WTC11 (cell line): ENCODE data around the gene MARVELD1. TPM values are rescaled to one million over a fixed set of nuclear protein-coding genes. Genes with fewer than 3 reads are reported as not detected.

Experiments used
- ATAC-seq: fragments of 200-7000 bp; cut with Tn5 transposase; 2 replicates; pipeline ENCODE4 v1.10.0; 2021; ENCODE audit warnings: mild to moderate bottlenecking, moderate library complexity
- CTCF ChIA-PET: fragments of 300-600 bp; sonication (Branson Sonifier 250); formaldehyde crosslinking; loops from one replicate; lab custom pipeline; 2021; ENCODE audit warnings: antibody characterized with exemption; lab: Charles Lee
- POLR2A ChIA-PET: fragments of 350-600 bp; sonication (Branson Sonifier 250); formaldehyde crosslinking; loops from one replicate; lab custom pipeline; 2021; ENCODE audit warnings: antibody characterized with exemption; lab: Charles Lee
- DNase-seq: peaks from one replicate; pipeline ENCODE4 v3.0.0; 2021; ENCODE audit warnings: low spot score
- H3K27ac Mint-ChIP-seq: 2 replicates; pipeline ENCODE4 v1.8.0; 2021; ENCODE audit warnings: mixed read lengths
- H3K27me3 Mint-ChIP-seq: 2 replicates; pipeline ENCODE4 v1.8.0; 2021; ENCODE audit warnings: low read depth, mild to moderate bottlenecking, moderate library complexity, mixed read lengths
- H3K36me3 Mint-ChIP-seq: 2 replicates; pipeline ENCODE4 v1.8.0; 2021; ENCODE audit warnings: mixed read lengths
- H3K4me1 Mint-ChIP-seq: 2 replicates; pipeline ENCODE4 v1.8.0; 2022; ENCODE audit warnings: mixed read lengths
- H3K4me3 Mint-ChIP-seq: 2 replicates; pipeline ENCODE4 v1.8.0; 2021; ENCODE audit warnings: mild to moderate bottlenecking, moderate library complexity, mixed read lengths
- H3K9me3 Mint-ChIP-seq: 2 replicates; pipeline ENCODE4 v1.8.0; 2021; ENCODE audit warnings: mixed read lengths
- AFF4 ChIP-seq: sonication (generic); formaldehyde crosslinking; IDR thresholded peaks from 2 replicates; pipeline ENCODE4 v1.8.1; 2023; ENCODE audit warnings: mild to moderate bottlenecking, missing genetic modification reagents, borderline replicate concordance
- CREB1 ChIP-seq: sonication (generic); formaldehyde crosslinking; IDR thresholded peaks from 2 replicates; pipeline ENCODE4 v1.8.0; 2023; ENCODE audit warnings: mild to moderate bottlenecking, missing genetic modification reagents
- CREM ChIP-seq: sonication (generic); formaldehyde crosslinking; IDR thresholded peaks from 2 replicates; pipeline ENCODE4 v1.8.1; 2022; ENCODE audit warnings: mild to moderate bottlenecking, missing genetic modification reagents, moderate library complexity
- ETV6 ChIP-seq: sonication (generic); formaldehyde crosslinking; IDR thresholded peaks from 2 replicates; pipeline ENCODE4 v1.8.1; 2022; ENCODE audit warnings: mild to moderate bottlenecking, missing genetic modification reagents
- FOXJ3 ChIP-seq: sonication (generic); formaldehyde crosslinking; IDR thresholded peaks from 2 replicates; pipeline ENCODE4 v1.9.0; 2021; ENCODE audit warnings: missing genetic modification reagents, mild to moderate bottlenecking, borderline replicate concordance
- GABPB1 ChIP-seq: sonication (generic); formaldehyde crosslinking; IDR thresholded peaks from 2 replicates; pipeline ENCODE4 v1.8.1; 2023; ENCODE audit warnings: mild to moderate bottlenecking, missing genetic modification reagents
- GRHL2 ChIP-seq: fragments of 250-450 bp; sonication (Bioruptor Pico); IDR thresholded peaks from 2 replicates; pipeline ENCODE4 v1.8.0; 2022; ENCODE audit warnings: mild to moderate bottlenecking, moderate library complexity; ENCODE audit not compliant: insufficient replicate concordance, severe bottlenecking
- GTF2I ChIP-seq: fragments of 250-450 bp; sonication (Bioruptor Pico); conservative IDR thresholded peaks from 2 replicates; pipeline ENCODE4 v1.4.0; 2021; ENCODE audit warnings: mild to moderate bottlenecking
- JAZF1 ChIP-seq: fragments of 250-450 bp; sonication (Bioruptor Pico); IDR thresholded peaks from 2 replicates; pipeline ENCODE4 v1.9.0; 2021; ENCODE audit warnings: moderate library complexity, mild to moderate bottlenecking, inconsistent platforms
- KAT7 ChIP-seq: sonication (generic); formaldehyde crosslinking; IDR thresholded peaks from 2 replicates; pipeline ENCODE4 v1.8.1; 2023; ENCODE audit warnings: missing genetic modification reagents, mild to moderate bottlenecking, borderline replicate concordance
- MYBL2 ChIP-seq: sonication (generic); formaldehyde crosslinking; IDR thresholded peaks from 2 replicates; pipeline ENCODE4 v1.8.1; 2023; ENCODE audit warnings: mild to moderate bottlenecking, moderate library complexity, missing genetic modification reagents
- NR3C1 ChIP-seq: sonication (generic); formaldehyde crosslinking; conservative IDR thresholded peaks from 2 replicates; pipeline ENCODE4 v1.8.1; 2023; ENCODE audit warnings: low read depth, mild to moderate bottlenecking, missing genetic modification reagents
- OVOL2 ChIP-seq: fragments of 250-450 bp; sonication (Bioruptor Pico); IDR thresholded peaks from 2 replicates; pipeline ENCODE4 v1.9.0; 2021; ENCODE audit warnings: mild to moderate bottlenecking, borderline replicate concordance
- RORB ChIP-seq: fragments of 250-450 bp; sonication (Bioruptor Pico); IDR thresholded peaks from 2 replicates; pipeline ENCODE4 v1.9.0; 2021; ENCODE audit warnings: mild to moderate bottlenecking
- SMAD3 ChIP-seq: sonication (generic); formaldehyde crosslinking; IDR thresholded peaks from 2 replicates; pipeline ENCODE4 v1.8.0; 2022; ENCODE audit warnings: missing genetic modification reagents, mild to moderate bottlenecking, borderline replicate concordance
- SP1 ChIP-seq: sonication (generic); formaldehyde crosslinking; conservative IDR thresholded peaks from 2 replicates; pipeline ENCODE4 v1.8.1; 2022; ENCODE audit warnings: missing genetic modification reagents
- TEAD1 ChIP-seq: sonication (generic); formaldehyde crosslinking; IDR thresholded peaks from 2 replicates; pipeline ENCODE4 v1.8.0; 2022; ENCODE audit warnings: mild to moderate bottlenecking, missing genetic modification reagents
- TEAD4 ChIP-seq: sonication (generic); formaldehyde crosslinking; IDR thresholded peaks from 2 replicates; pipeline ENCODE4 v1.8.0; 2022; ENCODE audit warnings: mild to moderate bottlenecking, missing genetic modification reagents
- TP53 ChIP-seq: sonication (generic); formaldehyde crosslinking; IDR thresholded peaks from 2 replicates; pipeline ENCODE4 v1.8.1; 2023; ENCODE audit warnings: mild to moderate bottlenecking, missing genetic modification reagents
- ZNF219 ChIP-seq: sonication (generic); formaldehyde crosslinking; IDR thresholded peaks from 2 replicates; pipeline ENCODE4 v1.8.0; 2023; ENCODE audit warnings: missing genetic modification reagents, mild to moderate bottlenecking, borderline replicate concordance
- ZNF232 ChIP-seq: sonication (generic); formaldehyde crosslinking; IDR thresholded peaks from 2 replicates; pipeline ENCODE4 v1.8.0; 2022; ENCODE audit warnings: mild to moderate bottlenecking, missing genetic modification reagents
- ZNF671 ChIP-seq: fragments of 250-450 bp; sonication (Bioruptor Pico); IDR thresholded peaks from 2 replicates; pipeline ENCODE4 v1.8.0; 2021; ENCODE audit warnings: mild to moderate bottlenecking
- total RNA-seq: library from RNA; stranded (reverse); gene quantifications from 3 replicates; pipeline ENCODE4 v1.2.3, GENCODE V29; 2021
- TF ChIP-seq, protein P1 (sequence below): fragments of 250-450 bp; sonication (Bioruptor Pico); IDR thresholded peaks from 2 replicates; pipeline ENCODE4 v1.9.0; 2021; ENCODE audit warnings: mild to moderate bottlenecking, borderline replicate concordance
- TF ChIP-seq, protein P2 (sequence below): sonication (generic); formaldehyde crosslinking; IDR thresholded peaks from 2 replicates; pipeline ENCODE4 v1.8.1; 2023; ENCODE audit warnings: mild to moderate bottlenecking, missing genetic modification reagents
- TF ChIP-seq, protein P3 (sequence below): sonication (generic); formaldehyde crosslinking; IDR thresholded peaks from 2 replicates; pipeline ENCODE4 v1.8.0; 2022; ENCODE audit warnings: mild to moderate bottlenecking, missing genetic modification reagents
- TF ChIP-seq, protein P4 (sequence below): sonication (generic); formaldehyde crosslinking; IDR thresholded peaks from 2 replicates; pipeline ENCODE4 v1.8.0; 2022; ENCODE audit warnings: mild to moderate bottlenecking, missing genetic modification reagents

The MARVELD1 gene
- total RNA-seq, 1 experiment from 2014 or later: 37.7 TPM

GRCh38 chr10:97747573-97747972, 34.0 kb downstream of the MARVELD1 start (continued):
- TF ChIP-seq AFF4: no peak

GRCh38 chr10:97748116-97748515, 34.6 kb downstream of the MARVELD1 start:
- Mint-ChIP-seq H3K27ac (no peak overlapping the region), H3K4me1 (no peaks in the 10 kb centered on the region), H3K36me3 (peaks cover 49% of the 10 kb centered on the region), H3K27me3 (no peaks in the 10 kb centered on the region), H3K9me3 (no peaks in the 10 kb centered on the region), H3K4me3 (no peak overlapping the region)
- DNase-seq: no peak
- ChIA-PET CTCF (interaction anchor here (0.5 to 1.6 kb wide), 3 partner anchors 14 to 39 kb away, joined by 3 to 6 read pairs (median 5); no protein-coding TSS in a partner anchor), POLR2A (no interaction called here)
- no peak for TF ChIP-seq ETV6
- TF ChIP-seq MYBL2 (CRISPR knock-in tag): no peak
- TF ChIP-seq, protein P1, sequence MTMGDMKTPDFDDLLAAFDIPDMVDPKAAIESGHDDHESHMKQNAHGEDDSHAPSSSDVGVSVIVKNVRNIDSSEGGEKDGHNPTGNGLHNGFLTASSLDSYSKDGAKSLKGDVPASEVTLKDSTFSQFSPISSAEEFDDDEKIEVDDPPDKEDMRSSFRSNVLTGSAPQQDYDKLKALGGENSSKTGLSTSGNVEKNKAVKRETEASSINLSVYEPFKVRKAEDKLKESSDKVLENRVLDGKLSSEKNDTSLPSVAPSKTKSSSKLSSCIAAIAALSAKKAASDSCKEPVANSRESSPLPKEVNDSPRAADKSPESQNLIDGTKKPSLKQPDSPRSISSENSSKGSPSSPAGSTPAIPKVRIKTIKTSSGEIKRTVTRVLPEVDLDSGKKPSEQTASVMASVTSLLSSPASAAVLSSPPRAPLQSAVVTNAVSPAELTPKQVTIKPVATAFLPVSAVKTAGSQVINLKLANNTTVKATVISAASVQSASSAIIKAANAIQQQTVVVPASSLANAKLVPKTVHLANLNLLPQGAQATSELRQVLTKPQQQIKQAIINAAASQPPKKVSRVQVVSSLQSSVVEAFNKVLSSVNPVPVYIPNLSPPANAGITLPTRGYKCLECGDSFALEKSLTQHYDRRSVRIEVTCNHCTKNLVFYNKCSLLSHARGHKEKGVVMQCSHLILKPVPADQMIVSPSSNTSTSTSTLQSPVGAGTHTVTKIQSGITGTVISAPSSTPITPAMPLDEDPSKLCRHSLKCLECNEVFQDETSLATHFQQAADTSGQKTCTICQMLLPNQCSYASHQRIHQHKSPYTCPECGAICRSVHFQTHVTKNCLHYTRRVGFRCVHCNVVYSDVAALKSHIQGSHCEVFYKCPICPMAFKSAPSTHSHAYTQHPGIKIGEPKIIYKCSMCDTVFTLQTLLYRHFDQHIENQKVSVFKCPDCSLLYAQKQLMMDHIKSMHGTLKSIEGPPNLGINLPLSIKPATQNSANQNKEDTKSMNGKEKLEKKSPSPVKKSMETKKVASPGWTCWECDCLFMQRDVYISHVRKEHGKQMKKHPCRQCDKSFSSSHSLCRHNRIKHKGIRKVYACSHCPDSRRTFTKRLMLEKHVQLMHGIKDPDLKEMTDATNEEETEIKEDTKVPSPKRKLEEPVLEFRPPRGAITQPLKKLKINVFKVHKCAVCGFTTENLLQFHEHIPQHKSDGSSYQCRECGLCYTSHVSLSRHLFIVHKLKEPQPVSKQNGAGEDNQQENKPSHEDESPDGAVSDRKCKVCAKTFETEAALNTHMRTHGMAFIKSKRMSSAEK (CRISPR knock-in tag): no peak
- no peak for TF ChIP-seq CREM (CRISPR knock-in tag)
- TF ChIP-seq JAZF1 (CRISPR knock-in tag): no peak
- no peak for TF ChIP-seq TEAD4
- TF ChIP-seq, protein P2, sequence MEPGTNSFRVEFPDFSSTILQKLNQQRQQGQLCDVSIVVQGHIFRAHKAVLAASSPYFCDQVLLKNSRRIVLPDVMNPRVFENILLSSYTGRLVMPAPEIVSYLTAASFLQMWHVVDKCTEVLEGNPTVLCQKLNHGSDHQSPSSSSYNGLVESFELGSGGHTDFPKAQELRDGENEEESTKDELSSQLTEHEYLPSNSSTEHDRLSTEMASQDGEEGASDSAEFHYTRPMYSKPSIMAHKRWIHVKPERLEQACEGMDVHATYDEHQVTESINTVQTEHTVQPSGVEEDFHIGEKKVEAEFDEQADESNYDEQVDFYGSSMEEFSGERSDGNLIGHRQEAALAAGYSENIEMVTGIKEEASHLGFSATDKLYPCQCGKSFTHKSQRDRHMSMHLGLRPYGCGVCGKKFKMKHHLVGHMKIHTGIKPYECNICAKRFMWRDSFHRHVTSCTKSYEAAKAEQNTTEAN (CRISPR knock-in tag): no peak
- no peak for TF ChIP-seq GRHL2
- no peak for TF ChIP-seq SMAD3 (CRISPR knock-in tag)
- no peak for TF ChIP-seq ZNF232 (CRISPR knock-in tag)
- no peak for TF ChIP-seq ZNF671 (CRISPR knock-in tag)
- no peak for TF ChIP-seq FOXJ3 (CRISPR knock-in tag)
- no peak for ATAC-seq

- Mint-ChIP-seq H3K36me3 (peaks cover 50% of the 10 kb centered on the region), H3K27me3 (no peaks in the 10 kb centered on the region), H3K4me3 (no peak overlapping the region), H3K4me1 (no peaks in the 10 kb centered on the region), H3K27ac (no peak overlapping the region), H3K9me3 (no peaks in the 10 kb centered on the region)
- POLR2A ChIA-PET: interaction anchor here (0.6 to 0.7 kb wide), 2 partner anchors 75 to 163 kb away, joined by 3 to 4 read pairs; no protein-coding TSS in a partner anchor
- ATAC-seq: no peak
- CTCF ChIA-PET: no interaction called here
- DNase-seq: no peak
- TF ChIP-seq KAT7 (CRISPR knock-in tag): no peak
- TF ChIP-seq SP1 (CRISPR knock-in tag): no peak
- no peak for TF ChIP-seq ZNF671 (CRISPR knock-in tag)
- no peak for TF ChIP-seq GTF2I (CRISPR knock-in tag)
- TF ChIP-seq, protein P3, sequence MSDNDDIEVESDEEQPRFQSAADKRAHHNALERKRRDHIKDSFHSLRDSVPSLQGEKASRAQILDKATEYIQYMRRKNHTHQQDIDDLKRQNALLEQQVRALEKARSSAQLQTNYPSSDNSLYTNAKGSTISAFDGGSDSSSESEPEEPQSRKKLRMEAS (CRISPR knock-in tag): no peak
- TF ChIP-seq GABPB1 (CRISPR knock-in tag): no peak
- TF ChIP-seq, protein P4, sequence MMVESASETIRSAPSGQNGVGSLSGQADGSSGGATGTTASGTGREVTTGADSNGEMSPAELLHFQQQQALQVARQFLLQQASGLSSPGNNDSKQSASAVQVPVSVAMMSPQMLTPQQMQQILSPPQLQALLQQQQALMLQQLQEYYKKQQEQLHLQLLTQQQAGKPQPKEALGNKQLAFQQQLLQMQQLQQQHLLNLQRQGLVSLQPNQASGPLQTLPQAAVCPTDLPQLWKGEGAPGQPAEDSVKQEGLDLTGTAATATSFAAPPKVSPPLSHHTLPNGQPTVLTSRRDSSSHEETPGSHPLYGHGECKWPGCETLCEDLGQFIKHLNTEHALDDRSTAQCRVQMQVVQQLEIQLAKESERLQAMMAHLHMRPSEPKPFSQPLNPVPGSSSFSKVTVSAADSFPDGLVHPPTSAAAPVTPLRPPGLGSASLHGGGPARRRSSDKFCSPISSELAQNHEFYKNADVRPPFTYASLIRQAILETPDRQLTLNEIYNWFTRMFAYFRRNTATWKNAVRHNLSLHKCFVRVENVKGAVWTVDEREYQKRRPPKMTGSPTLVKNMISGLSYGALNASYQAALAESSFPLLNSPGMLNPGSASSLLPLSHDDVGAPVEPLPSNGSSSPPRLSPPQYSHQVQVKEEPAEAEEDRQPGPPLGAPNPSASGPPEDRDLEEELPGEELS (CRISPR knock-in tag): no peak
- TF ChIP-seq CREB1 (CRISPR knock-in tag): no peak
- TF ChIP-seq TEAD1 (CRISPR knock-in tag): no peak
- TF ChIP-seq OVOL2 (CRISPR knock-in tag): no peak
- TF ChIP-seq ZNF219 (CRISPR knock-in tag): no peak
- no peak for TF ChIP-seq RORB
- TF ChIP-seq TP53 (CRISPR knock-in tag): no peak
- TF ChIP-seq NR3C1 (CRISPR knock-in tag): no peak
Measured at GRCh38 chr10:97752956-97753355, 39.4 kb downstream of the MARVELD1 start.
